GM19193 (cell line): ENCODE data around the gene MOBP.

Source experiments
- POLR2A ChIP-seq: IDR thresholded peaks from 4 replicates; pipeline ENCODE4 v1.6.1; 2011; ENCODE audit not compliant: insufficient read depth, insufficient read length; ENCODE audit errors: extremely low read depth

The MOBP gene, protein sequence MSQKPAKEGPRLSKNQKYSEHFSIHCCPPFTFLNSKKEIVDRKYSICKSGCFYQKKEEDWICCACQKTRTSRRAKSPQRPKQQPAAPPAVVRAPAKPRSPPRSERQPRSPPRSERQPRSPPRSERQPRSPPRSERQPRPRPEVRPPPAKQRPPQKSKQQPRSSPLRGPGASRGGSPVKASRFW

DNA sequence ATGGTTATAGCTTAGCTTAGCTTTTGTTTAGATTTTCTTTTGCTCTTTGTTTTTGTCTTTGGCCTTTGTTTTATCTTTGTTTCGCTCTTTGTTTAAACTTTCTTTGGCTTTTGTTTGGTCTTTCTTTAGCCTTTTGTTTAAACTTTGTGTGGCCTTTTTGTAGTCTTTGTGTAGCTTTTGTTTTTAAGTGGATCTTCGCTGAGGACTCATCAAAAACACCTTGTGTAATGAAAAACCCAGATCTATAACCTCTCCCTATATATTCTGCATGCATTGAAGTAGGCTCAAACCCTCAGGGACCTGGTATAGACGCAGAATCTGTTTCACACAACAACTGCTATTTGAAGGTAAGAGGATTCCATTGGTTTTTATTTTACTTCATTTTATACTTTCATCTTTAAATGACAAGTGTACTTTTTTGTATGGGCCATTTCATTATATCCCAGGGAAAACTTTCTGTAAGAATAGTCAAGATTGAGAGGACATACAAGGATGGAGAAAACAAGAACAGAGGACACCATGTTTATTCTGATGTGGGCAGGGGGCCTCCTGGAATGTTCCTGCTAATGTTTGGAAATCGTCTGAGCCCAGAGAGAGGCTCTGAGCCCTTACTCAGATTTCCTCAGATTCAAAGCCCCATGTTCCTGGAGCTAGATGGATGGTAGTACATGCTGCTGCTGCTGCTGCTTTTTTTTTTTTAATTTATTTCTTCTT lies at the start of gene MOBP:
MOBP (plus strand) TSS at position 287 of the 714 bp plus-strand sequence. CDS start 34,390 bp downstream, outside the sequence.
- TF ChIP-seq POLR2A = no peak

DNA sequence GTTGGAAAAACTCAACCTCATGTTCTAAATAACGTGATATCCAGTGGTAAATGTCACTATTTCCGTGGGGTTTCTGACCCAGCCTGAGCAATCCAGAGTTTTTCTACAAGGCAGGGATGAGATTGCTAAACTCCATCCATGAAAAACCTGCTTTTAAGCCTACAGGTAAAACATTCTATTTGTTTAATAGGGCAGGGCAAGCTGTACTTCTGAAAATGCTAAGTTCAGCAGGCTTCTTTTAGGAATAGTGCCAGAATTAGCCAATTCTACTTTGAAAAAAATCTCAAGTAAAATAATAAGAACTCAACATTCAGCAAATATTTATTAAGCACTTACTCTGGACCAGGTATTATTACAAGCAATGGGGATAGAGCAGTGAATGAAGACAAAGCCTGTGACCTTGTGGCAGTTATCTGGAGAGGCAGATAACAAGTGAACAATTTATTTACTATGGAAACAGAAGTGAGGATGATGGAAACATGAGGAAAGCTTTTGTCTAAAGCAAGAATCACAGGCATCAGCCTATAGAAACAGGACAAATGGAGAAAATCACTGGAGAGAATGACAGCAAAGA lies 47.7 kb upstream of the MOBP start:
- TF ChIP-seq POLR2A = no peak

DNA sequence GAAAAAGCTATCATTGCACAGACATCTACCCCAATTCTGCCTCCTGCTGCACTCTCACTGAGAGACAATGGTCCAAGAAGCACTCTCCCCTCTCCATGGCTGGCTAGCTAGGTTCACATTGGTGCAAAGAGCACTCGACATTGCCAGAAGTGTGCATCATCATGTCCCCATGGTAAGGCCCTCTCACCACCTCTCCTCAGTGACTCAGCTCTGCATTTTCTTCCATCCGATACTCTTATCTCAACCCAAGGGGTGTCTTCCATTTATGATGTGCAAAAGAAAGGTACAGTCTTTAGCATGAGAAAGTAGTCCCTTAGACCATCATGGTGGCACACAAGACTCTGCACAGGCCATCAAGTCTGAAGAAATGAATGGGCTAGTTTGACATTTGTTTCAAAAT lies 46.9 kb upstream of the MOBP start:
- TF ChIP-seq POLR2A = no peak

DNA sequence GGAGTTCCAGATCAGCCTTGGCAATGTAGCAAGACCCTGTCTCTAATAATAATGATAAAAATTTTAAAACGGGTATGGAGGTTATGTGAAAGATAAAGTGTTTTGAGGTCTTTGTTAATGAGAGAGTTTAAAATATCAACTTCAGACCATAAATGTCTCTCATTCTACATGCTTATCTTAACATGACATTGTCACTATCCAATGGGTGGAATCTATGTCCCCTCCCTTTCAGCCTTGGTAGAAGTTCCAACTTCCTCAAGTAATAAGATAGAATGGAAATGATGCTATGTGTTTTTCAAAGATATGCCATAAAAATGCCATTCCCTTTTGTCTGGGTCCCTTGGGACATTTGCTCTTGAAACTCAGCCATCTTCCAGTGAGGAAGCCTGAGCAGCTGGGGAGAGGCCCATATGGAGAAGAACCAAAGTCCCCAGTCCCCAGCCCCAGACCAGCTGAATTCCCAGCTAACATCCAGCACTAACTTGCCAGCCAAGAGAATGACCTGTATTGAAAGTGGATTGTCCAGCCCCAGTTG lies 44.0 kb upstream of the MOBP start:
- TF ChIP-seq POLR2A = no peak

DNA sequence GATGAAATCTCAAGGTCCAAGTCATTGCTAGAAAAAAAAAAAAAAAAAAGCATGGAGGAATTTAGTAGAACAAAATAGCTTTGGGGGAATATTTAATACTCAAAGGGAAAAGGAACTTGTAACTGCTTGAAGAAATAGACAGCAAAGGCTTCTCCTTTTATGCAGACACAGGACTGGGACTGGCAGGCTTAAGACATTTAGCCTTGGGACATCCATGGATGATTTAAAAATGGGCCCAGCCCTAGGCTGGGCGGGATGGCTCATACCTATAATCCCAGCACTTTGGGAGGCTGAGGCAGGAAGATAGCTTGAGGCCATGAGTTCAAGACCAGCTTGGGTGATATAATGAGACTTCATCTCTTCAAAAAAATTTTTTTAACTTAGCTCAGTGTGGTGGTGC lies 41.2 kb upstream of the MOBP start:
- no peak for TF ChIP-seq POLR2A

DNA sequence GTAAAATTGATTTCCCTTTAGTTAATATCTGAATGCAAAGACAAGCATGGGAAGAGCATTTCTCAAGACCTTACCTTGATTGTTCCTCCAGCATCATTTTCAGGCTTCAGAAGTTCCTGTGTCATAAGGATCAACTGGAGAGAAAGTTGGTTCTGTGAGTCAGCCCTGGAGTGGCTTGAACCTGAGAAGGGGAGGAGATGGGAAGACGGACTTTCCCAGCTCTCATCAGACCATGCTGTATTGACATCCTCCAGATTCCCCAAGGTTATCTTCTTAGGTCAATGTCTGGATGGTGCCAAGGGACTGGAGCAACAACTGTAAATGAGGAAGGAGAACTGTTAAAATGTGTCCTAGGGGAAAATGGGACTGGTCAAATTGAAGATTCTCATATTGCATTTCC lies 40.0 kb upstream of the MOBP start:
- TF ChIP-seq POLR2A = no peak

DNA sequence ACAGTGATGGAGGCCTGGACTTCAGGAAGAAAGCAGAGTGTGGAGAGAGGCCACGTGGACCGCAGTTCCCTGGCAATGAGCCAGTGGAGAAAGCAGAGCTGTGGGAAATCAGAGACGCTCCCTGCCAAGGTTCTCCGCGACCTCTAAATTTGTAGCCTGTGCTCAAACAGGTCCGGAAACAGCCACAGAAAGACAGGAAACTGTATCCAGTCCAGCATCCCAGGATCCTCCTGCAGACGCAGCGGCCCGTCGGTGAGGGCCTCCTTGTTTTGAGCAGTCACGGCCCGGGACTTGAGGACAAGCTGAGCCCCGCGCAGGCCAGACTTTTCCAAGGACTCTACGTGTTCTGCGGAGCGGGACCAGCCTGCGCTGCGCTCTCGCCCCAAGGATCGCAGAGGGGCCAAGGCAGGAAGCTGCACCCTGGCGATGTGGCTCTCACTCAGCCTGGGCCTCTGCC lies 38.7 kb upstream of the MOBP start:
- TF ChIP-seq POLR2A = no peak

DNA sequence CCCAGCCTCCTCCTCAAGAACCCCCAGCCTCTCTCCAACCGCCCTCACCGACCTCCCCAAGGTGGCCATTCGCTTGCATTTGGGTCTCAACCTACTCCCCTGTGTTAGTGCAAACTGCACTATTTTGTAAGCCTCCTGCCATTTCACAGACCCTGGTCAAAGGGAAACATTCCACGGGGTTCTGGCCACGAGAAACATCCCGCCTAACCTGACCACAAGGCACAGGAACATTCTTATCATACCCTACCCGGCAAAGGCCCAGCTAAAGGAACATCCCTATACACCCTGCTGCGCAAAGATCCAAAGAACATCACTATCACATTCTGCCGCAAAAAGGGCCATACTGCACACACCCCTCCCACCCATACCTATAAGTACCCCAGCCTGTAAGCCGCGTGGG lies 38.0 kb upstream of the MOBP start:
- TF ChIP-seq POLR2A = no peak

DNA sequence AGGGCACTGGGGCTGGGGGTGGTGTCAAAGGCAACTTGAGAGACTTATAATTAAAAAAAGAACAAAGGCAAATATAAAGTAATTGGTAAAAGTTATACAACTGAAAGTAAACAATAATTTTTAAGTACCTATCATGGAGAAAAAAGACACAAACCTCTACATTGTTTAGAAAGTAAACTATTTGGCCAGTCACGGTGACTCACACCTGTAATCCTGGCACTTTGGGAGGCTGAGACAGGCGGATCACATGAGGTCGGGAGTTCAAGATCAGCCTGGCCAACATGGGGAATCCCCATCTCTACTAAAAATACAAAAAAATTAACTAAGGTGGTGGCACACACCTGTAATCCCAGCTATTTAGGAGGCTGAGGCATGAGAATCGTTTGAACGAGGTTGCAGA lies 35.1 kb upstream of the MOBP start:
- no peak for TF ChIP-seq POLR2A

DNA sequence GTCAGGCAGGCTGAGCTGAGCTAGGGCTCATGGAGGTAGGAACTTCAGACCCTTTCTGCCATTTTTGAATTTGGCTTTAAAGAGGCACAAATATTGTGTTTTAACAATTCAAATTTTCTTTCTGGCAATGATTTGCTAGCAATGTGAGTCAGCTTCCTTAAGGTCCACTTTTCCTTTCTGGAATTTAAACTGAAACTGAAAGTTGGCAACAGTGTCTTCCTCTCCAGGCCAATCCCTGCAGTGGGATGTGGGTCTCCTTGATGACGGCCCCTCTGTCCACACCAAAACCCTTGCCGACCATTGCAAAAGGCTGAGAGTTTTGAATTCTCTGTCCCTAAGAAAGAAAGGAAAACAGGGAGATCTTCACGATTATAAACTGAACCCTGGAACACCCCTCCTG lies 33.8 kb upstream of the MOBP start:
- TF ChIP-seq POLR2A = no peak

DNA sequence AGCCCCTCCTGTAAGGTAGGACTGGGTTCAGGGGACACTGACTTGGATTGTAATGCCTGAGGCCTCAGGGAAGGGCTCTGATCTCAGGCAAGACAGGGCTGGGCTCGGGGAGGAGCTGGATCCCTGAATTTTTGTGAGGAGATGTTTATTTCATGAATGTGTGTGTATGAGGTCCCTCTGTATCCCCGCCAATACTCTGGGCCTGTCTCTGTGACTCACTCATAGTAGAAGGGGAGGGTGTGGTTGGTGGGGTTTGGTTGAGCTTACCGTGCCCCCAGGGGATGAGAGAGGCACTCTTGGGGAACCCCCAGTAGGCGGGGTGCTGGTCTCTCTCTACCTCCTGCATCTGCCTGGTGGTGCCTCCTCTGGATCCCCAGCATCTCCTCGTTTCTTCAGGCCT lies 32.9 kb upstream of the MOBP start:
- TF ChIP-seq POLR2A = no peak

DNA sequence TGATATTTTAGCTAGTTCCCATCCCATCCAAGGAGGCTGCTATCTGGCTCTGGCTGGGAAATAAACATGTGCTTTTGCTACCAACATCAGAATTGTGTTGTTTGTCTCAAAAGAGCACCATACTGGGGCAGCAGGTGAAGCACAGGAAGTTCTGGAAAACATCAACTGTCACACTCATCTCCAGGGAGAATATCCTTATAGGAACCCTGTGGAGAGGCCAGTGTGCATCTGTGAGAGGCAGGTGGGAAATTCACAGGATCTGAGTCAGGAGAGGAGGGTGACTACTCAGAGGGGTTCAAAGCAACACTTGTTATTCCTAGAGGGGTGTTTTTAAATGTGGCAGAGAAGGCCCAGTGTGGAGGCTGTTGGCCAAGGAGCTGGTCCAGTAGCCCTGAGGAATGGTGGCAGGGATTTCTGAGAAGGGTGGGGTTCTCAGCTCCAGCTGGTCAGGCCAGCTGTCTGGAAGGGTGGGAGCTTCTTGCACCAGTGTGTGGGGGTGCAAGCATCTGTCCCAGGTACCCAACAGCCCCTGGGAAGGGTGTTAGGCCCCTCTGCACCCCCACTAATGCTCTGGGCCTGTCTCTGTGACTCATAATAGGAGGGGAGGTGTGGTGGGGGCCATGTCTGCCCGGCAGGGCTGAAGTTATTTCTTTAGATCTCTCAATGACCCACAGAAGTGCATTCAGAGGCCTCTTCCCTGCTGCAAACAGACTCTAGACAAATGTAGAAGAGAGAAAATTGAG lies 32.3 kb upstream of the MOBP start:
- no peak for TF ChIP-seq POLR2A

DNA sequence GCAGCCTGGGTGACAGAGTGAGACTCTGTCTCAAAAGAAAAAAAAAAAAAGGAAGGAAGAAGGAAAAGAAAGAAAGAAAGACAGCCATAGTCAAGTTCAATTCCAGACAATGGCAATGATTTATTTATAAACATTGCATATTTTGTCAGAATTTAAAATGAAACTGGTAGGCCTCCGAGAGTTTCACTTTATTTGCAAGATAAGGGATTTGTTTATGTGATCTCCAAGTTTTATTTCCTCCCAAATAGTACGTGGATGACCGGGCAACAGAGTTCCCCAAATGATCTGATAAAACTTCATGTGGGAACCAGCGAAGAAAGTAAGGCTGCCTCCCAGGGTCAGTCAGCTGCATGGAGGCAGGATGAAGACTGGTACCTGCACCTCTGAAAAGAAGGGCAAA lies 28.6 kb upstream of the MOBP start:
- no peak for TF ChIP-seq POLR2A

DNA sequence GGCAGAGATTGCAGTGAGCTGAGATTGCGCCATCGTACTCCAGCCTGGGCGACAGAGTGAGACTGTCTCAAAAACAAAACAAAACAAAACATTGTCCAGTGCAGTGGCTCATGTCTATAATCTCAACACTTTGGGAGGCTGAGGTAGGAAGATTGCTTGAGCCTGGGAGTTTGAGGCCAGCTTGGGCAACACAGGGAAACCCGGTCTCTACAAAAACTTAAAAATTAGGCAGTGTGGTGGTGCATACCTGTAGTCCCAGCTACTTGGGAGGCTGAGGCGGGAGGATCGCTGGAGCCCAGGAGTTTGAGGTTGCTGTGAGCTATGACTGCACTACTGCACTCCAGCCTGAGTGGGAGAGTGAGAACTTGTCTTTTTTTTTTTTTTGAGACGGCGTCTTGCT lies 27.2 kb upstream of the MOBP start:
- TF ChIP-seq POLR2A = no peak

DNA sequence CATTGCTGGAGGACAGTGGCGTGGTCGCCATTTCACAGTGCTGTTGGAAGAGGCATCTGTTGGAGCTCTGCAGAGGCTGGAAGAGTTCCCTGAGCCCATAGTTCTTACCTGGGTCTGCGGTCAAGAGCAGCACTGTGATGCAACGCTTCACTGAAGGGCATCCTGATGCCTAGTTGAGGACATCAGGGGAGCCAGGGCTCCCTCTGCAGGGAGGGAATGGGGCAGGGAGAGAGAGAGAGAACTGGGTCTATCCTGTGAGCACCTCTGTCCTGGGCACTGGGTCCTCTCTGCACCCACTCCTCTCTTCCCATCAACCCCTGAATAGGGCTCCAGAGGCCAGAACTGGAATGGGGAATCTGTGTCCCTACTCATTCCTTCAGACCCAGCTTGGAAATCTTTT lies 23.9 kb upstream of the MOBP start:
- TF ChIP-seq POLR2A = no peak
